ENCODE measurements around the gene FHOD3.

DNA sequence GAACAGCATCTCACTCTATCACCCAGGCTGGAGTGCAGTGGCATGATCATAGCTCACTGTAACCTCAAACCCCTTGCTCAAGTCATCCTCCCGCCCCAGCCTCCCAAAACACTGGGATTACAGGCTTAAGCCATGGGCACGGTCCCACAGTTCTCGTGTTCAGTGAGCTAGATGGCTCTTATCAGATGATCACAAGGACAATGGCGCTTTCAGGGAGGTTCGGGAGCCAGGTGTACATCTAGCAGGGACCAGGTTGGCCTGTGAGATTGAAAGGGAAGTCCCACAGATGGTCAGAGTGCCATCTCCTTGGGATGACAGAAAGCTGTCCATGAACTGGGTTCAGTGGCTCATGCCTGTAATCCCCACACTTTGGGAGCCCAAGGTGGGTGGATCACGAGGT lies 14.1 kb upstream of the FHOD3 start:
- TF ChIP-seq POLR2A (IDR thresholded peaks at IDR 0.05; ENCODE audit: low read length) (no peak), GATA1 (IDR thresholded peaks at IDR 0.05; ENCODE audit: low read depth, low read length) (no peak)
